HepG2 (cell line): ENCODE results near the gene S100P. TPM values are rescaled to one million over a fixed set of nuclear protein-coding genes. Genes with fewer than 3 reads are reported as not detected.
A peak's percentile ranks its signal among the peaks of the same experiment; 100 is the strongest.

ENCODE experiments used
- ARNT ChIP-seq: fragments of 450-650 bp; IDR thresholded peaks from 2 replicates; pipeline ENCODE4 v1.6.1; 2017
- FIP1L1 ChIP-seq: fragments of 200-400 bp; formaldehyde crosslinking; IDR thresholded peaks from 2 replicates; pipeline ENCODE4 v1.6.1; 2018; ENCODE audit warnings: low read depth, mild to moderate bottlenecking, low read length, moderate library complexity, borderline replicate concordance; ENCODE audit not compliant: insufficient read depth
- NFE2L2 ChIP-seq: fragments of 150-350 bp; IDR thresholded peaks from 2 replicates; pipeline ENCODE4 v1.6.1; 2014; ENCODE audit warnings: low read length
- NFRKB ChIP-seq: fragments of 450-650 bp; IDR thresholded peaks from 2 replicates; pipeline ENCODE4 v1.6.1; 2017
- SRSF4 ChIP-seq: fragments of 200-400 bp; formaldehyde crosslinking; IDR thresholded peaks from one replicate; pipeline ENCODE4 v1.6.1; 2018; ENCODE audit warnings: mild to moderate bottlenecking, low read depth, low read length, moderate library complexity; ENCODE audit not compliant: poor library complexity, severe bottlenecking
- XRCC5 ChIP-seq: fragments of 200-400 bp; formaldehyde crosslinking; optimal IDR thresholded peaks from 2 replicates; pipeline ENCODE3; 2017; ENCODE audit warnings: mild to moderate bottlenecking, low read length
- ZHX2 ChIP-seq, 2 experiments: sonication (generic) in 1 of 2; formaldehyde crosslinking in 1 of 2; IDR thresholded peaks; 2 replicates each; pipeline versions ENCODE4 v1.6.1 to v1.9.0; 2014 to 2022; ENCODE audit warnings: antibody characterized with exemption in 1 of 2, borderline replicate concordance in 1 of 2, inconsistent platforms in 1 of 2, low read depth in 1 of 2, missing genetic modification reagents in 1 of 2
- ZNF205 ChIP-seq: IDR thresholded peaks from 2 replicates; pipeline ENCODE4 v1.6.1; 2018; ENCODE audit warnings: missing biosample characterization, missing genetic modification reagents
- ZNF3 ChIP-seq: IDR thresholded peaks from 2 replicates; pipeline ENCODE4 v1.7.0; 2017; ENCODE audit warnings: inconsistent platforms
- ZNF543 ChIP-seq: sonication (generic); formaldehyde crosslinking; IDR thresholded peaks from 2 replicates; pipeline ENCODE4 v1.4.0; 2020; ENCODE audit warnings: mild to moderate bottlenecking, missing genetic modification reagents
- polyA plus RNA-seq, 8 experiments: library from polyadenylated mRNA; depleted of rRNA in 3 of 8; stranded (reverse) in 7 of 8; unstranded in 1 of 8; fragments of >200 nt; fragmentation: Illumina TruSeq in 4 of 8; extraction: Trizol in 4 of 8; gene quantifications; 2 replicates each; pipeline versions ENCODE4 v1.2.1 to v1.2.3, GENCODE V29; 2011 to 2016; ENCODE audit warnings: low read depth in 4 of 8, missing spikeins in 1 of 8, mixed read lengths in 1 of 8; ENCODE audit not compliant: insufficient read depth in 1 of 8
- total RNA-seq, 5 experiments: library from RNA; depleted of rRNA; stranded (reverse); fragments of >200 nt; fragmentation: Illumina TruSeq; extraction: Trizol; gene quantifications; 2 replicates each; pipeline ENCODE4 v1.2.3, GENCODE V29; 2016; ENCODE audit warnings: low read depth in 1 of 5
- TF ChIP-seq, protein P1 (sequence below): sonication (generic); formaldehyde crosslinking; IDR thresholded peaks from 2 replicates; pipeline ENCODE4 v1.5.0; 2020; ENCODE audit warnings: mild to moderate bottlenecking, missing genetic modification reagents, borderline replicate concordance
- TF ChIP-seq, protein P2 (sequence below): sonication (generic); formaldehyde crosslinking; IDR thresholded peaks from 2 replicates; pipeline ENCODE4 v1.8.0; 2022; ENCODE audit warnings: missing genetic modification reagents, low read depth, mild to moderate bottlenecking, borderline replicate concordance
- TF ChIP-seq, protein P3 (sequence below): sonication (generic); formaldehyde crosslinking; IDR thresholded peaks from 2 replicates; pipeline ENCODE4 v1.4.0; 2020; ENCODE audit warnings: mild to moderate bottlenecking, missing genetic modification reagents
- TF ChIP-seq, protein P4 (sequence below): sonication (generic); formaldehyde crosslinking; IDR thresholded peaks from 2 replicates; pipeline ENCODE4 v1.5.0; 2020; ENCODE audit warnings: mild to moderate bottlenecking, low read depth, missing genetic modification reagents, borderline replicate concordance

Gene S100P
- total and polyA plus RNA-seq, 2 of the 13 experiments (the other 11 are each of a cell fraction or from before 2014, with no cell fraction given), result 278 to 1,649 TPM

DNA sequence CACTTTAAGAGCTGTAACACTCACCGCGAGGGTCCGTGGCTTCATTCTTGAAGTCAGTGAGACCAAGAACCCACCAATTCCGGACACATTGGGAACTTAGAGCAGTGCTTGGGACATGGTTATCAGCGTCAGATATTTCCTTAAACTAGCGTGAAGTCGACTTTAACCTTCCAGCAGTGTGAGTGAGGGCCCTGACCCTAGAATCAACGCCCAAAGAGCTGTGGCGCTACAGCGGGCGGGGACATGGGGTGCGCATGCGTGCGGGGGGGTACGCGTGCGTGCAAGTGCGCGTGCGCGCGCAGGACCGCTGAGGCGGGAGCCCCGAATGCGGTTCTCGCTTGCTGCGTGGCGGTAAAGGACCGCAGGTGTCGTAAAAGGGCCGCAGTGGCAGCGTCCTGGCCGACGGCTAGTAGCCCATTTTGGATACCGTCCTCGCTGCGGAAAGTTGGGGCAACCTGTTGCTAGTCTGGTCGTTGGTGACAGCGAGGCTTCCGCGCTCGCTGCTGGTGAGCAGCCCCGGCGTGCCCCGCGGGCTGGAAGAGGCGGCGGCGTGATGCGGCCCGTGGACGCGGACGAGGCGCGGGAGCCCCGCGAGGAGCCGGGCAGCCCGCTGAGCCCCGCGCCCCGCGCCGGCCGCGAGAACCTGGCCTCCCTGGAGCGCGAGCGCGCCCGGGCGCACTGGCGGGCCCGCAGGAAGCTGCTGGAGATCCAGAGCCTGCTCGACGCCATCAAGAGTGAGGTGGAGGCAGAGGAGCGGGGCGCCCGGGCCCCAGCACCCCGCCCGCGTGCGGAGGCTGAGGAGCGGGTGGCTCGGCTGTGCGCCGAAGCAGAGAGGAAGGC is 19.8 kb upstream of the S100P start (continued):
- TF ChIP-seq, protein P1, sequence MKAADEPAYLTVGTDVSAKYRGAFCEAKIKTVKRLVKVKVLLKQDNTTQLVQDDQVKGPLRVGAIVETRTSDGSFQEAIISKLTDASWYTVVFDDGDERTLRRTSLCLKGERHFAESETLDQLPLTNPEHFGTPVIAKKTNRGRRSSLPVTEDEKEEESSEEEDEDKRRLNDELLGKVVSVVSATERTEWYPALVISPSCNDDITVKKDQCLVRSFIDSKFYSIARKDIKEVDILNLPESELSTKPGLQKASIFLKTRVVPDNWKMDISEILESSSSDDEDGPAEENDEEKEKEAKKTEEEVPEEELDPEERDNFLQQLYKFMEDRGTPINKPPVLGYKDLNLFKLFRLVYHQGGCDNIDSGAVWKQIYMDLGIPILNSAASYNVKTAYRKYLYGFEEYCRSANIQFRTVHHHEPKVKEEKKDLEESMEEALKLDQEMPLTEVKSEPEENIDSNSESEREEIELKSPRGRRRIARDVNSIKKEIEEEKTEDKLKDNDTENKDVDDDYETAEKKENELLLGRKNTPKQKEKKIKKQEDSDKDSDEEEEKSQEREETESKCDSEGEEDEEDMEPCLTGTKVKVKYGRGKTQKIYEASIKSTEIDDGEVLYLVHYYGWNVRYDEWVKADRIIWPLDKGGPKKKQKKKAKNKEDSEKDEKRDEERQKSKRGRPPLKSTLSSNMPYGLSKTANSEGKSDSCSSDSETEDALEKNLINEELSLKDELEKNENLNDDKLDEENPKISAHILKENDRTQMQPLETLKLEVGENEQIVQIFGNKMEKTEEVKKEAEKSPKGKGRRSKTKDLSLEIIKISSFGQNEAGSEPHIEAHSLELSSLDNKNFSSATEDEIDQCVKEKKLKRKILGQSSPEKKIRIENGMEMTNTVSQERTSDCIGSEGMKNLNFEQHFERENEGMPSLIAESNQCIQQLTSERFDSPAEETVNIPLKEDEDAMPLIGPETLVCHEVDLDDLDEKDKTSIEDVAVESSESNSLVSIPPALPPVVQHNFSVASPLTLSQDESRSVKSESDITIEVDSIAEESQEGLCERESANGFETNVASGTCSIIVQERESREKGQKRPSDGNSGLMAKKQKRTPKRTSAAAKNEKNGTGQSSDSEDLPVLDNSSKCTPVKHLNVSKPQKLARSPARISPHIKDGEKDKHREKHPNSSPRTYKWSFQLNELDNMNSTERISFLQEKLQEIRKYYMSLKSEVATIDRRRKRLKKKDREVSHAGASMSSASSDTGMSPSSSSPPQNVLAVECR, result peak; percentile 67; the same call in 1 of the 2 replicates
- TF ChIP-seq, protein P2, sequence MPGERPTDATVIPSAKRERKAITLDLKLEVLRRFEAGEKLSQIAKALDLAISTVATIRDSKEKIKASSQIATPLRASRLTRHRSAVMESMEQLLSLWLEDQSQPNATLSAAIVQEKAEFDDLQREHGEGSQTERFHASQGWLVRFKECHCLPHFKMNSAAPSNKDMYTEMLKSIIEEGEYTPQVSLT (CRISPR knock-in tag), result no peak; the same call in 1 of the 2 replicates
- TF ChIP-seq ZNF3 (CRISPR knock-in tag) (no peak), XRCC5 (no peak), NFRKB (no peak), ZNF205 (CRISPR knock-in tag) (no peak), ARNT (no peak), NFE2L2 (no peak), ZNF543 (0 out of 2 replicates have a peak, but pooled peaks have one; percentile 60), FIP1L1 (peak; percentile 65; the same call in 1 of the 2 replicates), ZHX2 (IDR thresholded peaks at IDR 0.05; ENCODE audit: low read depth) (peak; percentile 32; the same call in 1 of the 2 replicates), ZHX2 (CRISPR knock-in tag; IDR thresholded peaks at IDR 0.05; ENCODE audit: borderline replicate concordance) (no peak), SRSF4 (no peak)
- TF ChIP-seq, protein P3, sequence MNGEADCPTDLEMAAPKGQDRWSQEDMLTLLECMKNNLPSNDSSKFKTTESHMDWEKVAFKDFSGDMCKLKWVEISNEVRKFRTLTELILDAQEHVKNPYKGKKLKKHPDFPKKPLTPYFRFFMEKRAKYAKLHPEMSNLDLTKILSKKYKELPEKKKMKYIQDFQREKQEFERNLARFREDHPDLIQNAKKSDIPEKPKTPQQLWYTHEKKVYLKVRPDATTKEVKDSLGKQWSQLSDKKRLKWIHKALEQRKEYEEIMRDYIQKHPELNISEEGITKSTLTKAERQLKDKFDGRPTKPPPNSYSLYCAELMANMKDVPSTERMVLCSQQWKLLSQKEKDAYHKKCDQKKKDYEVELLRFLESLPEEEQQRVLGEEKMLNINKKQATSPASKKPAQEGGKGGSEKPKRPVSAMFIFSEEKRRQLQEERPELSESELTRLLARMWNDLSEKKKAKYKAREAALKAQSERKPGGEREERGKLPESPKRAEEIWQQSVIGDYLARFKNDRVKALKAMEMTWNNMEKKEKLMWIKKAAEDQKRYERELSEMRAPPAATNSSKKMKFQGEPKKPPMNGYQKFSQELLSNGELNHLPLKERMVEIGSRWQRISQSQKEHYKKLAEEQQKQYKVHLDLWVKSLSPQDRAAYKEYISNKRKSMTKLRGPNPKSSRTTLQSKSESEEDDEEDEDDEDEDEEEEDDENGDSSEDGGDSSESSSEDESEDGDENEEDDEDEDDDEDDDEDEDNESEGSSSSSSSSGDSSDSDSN (CRISPR knock-in tag), result peak; percentile 77
- TF ChIP-seq, protein P4, sequence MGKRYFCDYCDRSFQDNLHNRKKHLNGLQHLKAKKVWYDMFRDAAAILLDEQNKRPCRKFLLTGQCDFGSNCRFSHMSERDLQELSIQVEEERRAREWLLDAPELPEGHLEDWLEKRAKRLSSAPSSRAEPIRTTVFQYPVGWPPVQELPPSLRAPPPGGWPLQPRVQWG (CRISPR knock-in tag), result no peak
